Colon (tissue), 2 donors: Measurements from ENCODE around the gene TMIE.

Source experiments
- FAIRE-seq: peaks from 2 replicates; lab custom pipeline; 2012; peaks lifted over from hg19 to GRCh38; lab: Jason Lieb, UNC
- donor health status: control.
- donor health status: control.

TMIE gene

GRCh38 chr3:46708401-46709156 is 7.4 kb downstream of the TMIE start:
- FAIRE-seq: no peak

DNA sequence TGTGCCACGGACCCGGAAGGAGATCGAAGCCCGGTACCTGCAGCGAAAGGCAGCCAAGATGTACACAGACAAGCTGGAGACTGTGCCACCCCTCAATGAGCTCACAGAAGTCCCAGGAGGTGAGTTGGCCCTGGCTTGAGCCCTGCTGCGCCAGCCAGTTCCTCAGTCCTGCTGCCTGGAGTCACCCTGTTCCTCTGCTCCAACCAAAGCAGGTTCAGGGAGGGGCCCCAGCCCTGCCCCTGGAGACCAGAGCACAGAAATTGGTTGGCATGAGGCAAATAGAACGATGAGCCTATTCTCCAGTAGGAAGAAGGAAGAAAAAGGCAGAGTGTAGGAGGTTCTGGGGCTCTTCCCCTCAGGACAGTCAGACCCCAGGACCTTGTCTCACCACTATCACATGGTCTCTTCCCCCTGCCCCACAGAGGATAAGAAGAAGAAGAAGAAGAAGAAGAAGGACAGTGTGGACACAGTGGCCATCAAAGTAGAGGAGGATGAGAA is 8.0 kb downstream of the TMIE start:
- FAIRE-seq: no peak

- no peak for FAIRE-seq
Measured at GRCh38 chr3:46709721-46710120, 8.5 kb downstream of the TMIE start.

DNA sequence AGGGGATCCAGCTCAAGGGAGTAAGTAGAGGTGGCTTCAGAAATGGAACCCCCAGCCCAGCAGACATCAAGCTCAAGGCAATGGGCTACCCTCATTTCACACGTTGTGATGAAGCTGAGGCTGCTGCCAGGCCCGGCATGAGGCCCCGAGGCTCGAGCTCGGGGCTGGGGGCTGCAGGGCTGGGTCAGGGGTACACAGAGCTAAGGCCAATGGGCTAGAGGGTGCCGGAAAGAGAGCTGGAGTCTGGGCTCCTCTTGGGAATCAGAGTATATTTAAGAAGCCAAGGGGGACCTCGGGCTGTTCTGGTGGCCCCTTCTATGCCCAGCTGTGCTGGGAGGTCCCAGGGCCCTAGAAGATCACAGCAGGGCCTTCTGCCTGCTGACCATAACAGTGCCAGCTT is 9.0 kb downstream of the TMIE start:
- FAIRE-seq: no peak

DNA sequence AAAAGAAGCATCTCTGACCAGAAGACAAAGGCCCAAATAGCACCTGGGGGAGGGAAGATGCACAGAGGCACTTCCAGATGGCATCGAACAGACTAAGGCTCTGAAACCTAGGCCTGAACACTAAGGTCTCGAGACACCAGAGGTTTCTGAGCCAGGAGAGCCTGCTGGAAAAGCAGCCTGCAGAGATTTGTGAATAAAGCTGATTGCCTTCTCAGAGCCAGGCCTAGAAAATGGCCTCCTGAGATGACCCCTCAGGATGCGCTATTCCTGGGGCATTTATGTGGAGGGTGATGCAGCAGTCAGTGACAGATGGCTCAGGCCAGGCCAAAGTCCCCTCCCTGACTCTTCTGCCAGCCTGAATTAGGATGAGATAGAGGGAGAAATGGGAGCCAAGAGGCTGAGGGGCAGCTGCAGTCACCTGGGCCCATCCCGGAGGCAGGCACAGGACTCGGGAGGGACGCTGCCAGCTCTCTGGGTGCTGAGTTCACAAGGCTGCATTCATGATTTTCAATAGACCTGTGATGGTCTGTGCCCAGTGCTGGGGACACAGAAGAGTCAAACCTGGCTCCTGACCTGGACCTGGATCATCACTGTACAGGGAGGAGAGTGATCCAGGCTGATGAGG is 9.6 kb downstream of the TMIE start:
- FAIRE-seq: no peak

GRCh38 chr3:46711305-46711704 is 10.1 kb downstream of the TMIE start:
- FAIRE-seq: no peak

DNA sequence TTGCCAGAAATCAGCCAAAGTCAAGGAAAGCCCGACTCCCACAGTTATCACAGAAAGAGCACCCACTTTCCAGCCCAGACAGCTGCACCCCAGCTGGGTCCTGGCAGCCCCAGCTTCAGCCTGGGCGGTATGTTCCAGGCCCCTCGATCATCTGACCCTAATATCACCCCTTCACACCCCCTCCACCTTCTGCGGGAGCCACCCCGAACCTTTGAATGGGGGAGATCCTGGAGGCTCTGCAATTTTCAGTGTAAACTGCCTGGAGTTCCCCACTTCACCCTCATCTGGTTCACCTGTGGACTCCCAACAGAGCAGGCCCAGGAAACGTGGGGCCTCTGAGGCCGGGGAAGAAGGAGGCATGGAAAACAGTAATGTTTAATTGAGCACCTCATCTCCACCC is 10.6 kb downstream of the TMIE start:
- FAIRE-seq: no peak

GRCh38 chr3:46712191-46713049 is 11.2 kb downstream of the TMIE start:
- FAIRE-seq: no peak

GRCh38 chr3:46713050-46713897 is 12.1 kb downstream of the TMIE start:
- no peak for FAIRE-seq

GRCh38 chr3:46713898-46714552 is 12.8 kb downstream of the TMIE start:
- no peak for FAIRE-seq

GRCh38 chr3:46714728-46715506 is 13.7 kb downstream of the TMIE start:
- FAIRE-seq: no peak

- no peak for FAIRE-seq
Measured at GRCh38 chr3:46715507-46716175, 14.4 kb downstream of the TMIE start.

DNA sequence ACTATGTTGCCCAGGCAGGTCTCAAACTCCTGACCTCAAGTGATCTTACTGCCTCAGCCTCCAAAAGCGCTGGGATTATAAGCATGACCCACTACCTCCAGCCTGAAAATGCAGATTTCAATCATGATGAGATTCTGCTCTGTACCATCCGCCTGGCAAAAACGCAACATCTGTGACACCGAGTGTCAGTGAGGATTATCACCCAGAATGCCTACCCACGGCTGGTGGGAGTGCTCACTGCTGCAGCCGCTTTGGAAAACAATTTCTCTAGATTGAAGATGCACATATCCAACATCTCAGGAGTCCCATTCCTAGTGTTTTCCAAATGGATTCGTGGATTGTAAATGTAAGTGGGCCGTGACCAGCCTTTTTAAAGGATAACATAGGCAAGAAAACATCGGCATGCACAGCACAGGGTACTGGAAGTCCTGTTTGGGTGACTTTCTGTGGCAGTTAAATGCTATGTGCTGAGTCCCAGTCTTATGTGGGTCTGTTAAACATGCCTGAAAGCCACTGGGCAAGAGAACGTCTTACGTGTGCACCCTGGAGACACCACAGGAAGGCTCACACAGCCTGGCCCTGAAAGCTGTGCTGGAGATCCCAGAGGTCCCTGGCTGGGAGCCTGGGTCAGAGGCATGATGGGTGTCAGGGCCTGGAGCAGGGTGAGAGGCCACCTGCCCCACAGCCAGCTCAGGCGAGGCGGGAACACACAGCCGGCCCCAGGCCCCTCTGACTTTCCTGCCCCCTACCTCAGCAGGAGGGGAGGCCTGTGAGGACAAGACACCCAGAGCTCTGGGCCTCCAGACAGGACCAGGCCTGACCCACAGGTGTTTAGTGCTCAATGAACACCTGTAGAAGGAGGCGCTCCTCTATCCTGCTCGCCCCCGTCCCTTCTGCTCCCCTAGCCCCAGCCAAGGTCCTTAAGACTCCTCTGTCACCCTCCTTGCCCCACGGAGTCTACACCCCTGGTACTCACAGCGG is 15.6 kb downstream of the TMIE start:
- no peak for FAIRE-seq

DNA sequence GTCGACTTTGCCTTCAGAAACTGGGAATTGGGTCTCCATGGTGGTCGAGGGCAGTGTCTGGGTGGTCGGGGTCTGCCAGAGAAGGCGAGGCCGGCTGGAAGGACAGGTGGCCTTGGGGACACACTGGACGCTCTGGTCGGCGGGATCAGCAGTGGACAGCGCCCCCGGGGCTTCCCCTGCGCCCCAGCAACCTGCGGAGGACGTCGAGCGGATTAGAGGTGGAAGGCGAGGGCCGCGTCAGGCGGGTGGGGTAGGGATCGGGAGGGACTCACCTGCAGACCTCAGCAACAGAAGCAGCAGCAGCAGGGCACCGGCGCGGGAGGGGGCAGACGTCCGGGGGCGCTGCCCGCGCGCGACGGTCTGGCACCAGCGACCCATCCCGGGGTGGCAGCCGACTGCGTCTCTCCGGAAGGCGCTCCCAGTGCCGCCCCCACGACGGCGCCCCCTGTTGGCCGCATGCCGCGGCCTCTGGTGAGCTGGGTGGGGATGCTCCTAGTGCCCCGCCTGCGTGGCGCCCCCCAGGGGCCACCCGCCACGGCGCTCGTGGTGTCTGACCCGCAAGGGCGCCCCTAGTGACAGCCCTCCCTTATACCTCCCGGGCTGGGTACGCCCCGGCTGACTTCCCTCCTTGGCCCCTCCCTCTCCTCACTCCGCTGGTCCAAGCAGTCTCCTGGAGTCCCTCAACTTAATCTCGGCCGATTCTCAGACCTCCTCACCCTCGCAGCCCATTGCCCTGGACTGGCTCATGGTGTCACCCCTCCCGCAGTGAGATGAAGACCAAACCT is 16.4 kb downstream of the TMIE start, which contains the start of gene PRSS50:
Gene PRSS50 (minus strand): TSS at position 423 of the 785 bp plus-strand sequence. CDS start 45 bp downstream, at position 378.
- no peak for FAIRE-seq

- FAIRE-seq: no peak
Measured at GRCh38 chr3:46719044-46719565, 17.9 kb downstream of the TMIE start.

- no peak for FAIRE-seq
Measured at GRCh38 chr3:46719735-46720271, 18.6 kb downstream of the TMIE start.

- no peak for FAIRE-seq
Measured at GRCh38 chr3:46721009-46721408, 19.8 kb downstream of the TMIE start.
